NCI-H460 (cell line): ENCODE measurements around the gene KCNS3. TPM values are rescaled to one million over a fixed set of nuclear protein-coding genes. Genes with fewer than 3 reads are reported as not detected.

ENCODE experiments used
- DNase-seq: peaks from one replicate; pipeline ENCODE4 v3.0.0-alpha.2; 2016; ENCODE audit warnings: low read depth; ENCODE audit errors: extremely low read depth
- total RNA-seq: library from RNA; depleted of rRNA; stranded (reverse); fragments of >200 nt; shearing (Covaris generic); gene quantifications from 2 replicates; pipeline ENCODE4 v1.2.3, GENCODE V29; 2014; rRNA removed

KCNS3 gene
- total RNA-seq, 1 experiment from 2014 or later, result 0.30 TPM

DNA sequence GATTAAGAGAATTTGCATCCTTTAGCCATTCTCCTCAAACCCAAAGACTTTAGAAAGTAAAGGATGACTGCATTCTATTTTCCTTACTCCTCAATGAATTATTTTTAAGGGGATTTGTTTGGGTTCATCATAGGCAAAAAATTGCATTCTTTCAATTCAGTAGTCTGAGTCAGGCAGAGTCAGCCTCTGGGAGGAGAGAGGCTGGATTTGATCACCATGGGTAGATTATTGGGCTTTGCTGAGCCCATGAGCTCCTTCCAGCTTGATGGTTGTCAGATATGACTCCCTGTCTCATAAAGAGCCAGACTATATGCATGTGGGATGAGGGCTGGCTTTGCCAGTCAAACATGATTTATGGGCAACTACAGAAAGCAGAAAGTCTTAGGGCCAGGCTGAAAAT is 101.2 kb downstream of the KCNS3 start:
- no peak for DNase-seq

DNA sequence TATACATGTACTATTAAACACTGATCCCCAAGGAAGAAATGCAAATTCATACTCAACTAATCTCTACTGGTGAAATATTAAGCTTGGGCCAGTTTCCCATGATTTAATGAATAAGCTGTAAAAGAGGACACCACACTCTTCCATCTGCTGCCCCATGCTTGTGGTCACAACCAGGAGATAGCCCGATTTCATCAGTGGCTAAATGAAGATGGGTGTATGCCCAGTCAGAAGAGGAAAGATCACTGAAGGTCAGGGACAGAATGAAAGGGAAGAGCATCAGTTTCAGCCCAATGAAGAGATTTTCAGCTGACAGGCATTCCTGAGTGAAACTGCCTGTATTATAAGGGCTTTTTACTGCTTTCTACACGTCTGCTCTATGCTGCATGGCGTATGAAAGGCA is 103.5 kb downstream of the KCNS3 start:
- no peak for DNase-seq

Other genes starting within 250 kb of the KCNS3 start
- gene SMC6, start 124.9 kb upstream of the KCNS3 start, total RNA-seq, result 30.2 and 37.5 TPM in 2 replicates
- 17.5 and 20.1 TPM in 2 replicates for gene GEN1, start 124.5 kb upstream of the KCNS3 start, total RNA-seq
- not detected in 2 replicates for gene MSGN1, start 62.2 kb upstream of the KCNS3 start, total RNA-seq